Mammary epithelial cell (primary cell): ENCODE results near the gene GLCCI1.

ENCODE experiments used
- EZH2 ChIP-seq: IDR thresholded peaks from 2 replicates; pipeline ENCODE4 v1.6.1; 2012; ENCODE audit warnings: low read length, inconsistent platforms, borderline replicate concordance
- TF ChIP-seq, protein P1 (sequence below), 2 donors: IDR thresholded peaks in 1 of 2; conservative IDR thresholded peaks in 1 of 2; 2 replicates each; pipeline ENCODE4 v1.5.1; 2011 to 2012; ENCODE audit warnings: inconsistent platforms in 2 of 2, low read length in 2 of 2, mild to moderate bottlenecking in 2 of 2, control low read depth in 1 of 2, low read depth in 1 of 2; ENCODE audit not compliant: insufficient read depth in 1 of 2; ENCODE audit errors: extremely low read depth in 1 of 2

DNA sequence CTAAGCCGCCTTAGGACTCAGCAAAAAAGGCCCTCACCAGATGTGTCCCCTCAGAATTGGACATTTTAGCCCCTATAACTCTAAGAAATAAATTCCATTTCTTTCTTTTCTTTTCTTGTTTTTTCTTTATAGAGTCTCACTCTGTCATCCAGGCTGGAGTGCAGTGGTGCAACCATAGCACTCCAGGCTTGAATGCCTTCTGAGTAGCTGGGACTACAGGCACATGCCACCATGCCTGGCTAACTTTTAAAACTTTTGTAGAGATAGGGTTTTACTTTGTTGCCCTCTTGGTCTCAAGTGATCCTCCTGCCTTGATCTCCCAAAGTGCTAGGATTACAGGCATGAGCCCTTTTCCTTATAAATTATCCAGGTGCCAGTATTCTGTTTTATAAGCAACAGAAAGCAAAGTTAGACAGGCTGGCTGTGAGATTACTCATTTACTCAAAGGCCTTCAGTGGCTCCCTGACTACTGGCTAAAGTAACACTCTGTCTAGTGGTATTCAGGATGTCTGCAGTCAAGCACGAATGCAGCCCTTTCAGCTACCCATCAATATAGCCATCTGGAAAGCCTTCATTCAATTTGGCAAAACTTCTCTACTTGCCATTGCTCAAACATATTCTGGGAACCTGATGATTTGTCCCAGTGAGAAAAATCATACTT is 164.7 kb downstream of the GLCCI1 start:
- TF ChIP-seq, protein P1, sequence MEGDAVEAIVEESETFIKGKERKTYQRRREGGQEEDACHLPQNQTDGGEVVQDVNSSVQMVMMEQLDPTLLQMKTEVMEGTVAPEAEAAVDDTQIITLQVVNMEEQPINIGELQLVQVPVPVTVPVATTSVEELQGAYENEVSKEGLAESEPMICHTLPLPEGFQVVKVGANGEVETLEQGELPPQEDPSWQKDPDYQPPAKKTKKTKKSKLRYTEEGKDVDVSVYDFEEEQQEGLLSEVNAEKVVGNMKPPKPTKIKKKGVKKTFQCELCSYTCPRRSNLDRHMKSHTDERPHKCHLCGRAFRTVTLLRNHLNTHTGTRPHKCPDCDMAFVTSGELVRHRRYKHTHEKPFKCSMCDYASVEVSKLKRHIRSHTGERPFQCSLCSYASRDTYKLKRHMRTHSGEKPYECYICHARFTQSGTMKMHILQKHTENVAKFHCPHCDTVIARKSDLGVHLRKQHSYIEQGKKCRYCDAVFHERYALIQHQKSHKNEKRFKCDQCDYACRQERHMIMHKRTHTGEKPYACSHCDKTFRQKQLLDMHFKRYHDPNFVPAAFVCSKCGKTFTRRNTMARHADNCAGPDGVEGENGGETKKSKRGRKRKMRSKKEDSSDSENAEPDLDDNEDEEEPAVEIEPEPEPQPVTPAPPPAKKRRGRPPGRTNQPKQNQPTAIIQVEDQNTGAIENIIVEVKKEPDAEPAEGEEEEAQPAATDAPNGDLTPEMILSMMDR (conservative IDR thresholded peaks at IDR 0.05 in 1 of 2, IDR thresholded peaks at IDR 0.05 in 1 of 2; ENCODE audit: extremely low read depth in 1 of 2, insufficient read depth in 1 of 2, low read depth in 1 of 2, low read length in 2 of 2): no peak
- TF ChIP-seq EZH2: no peak
